A673 (cell line): ENCODE results near the gene THAP12. TPM values are rescaled to one million over a fixed set of nuclear protein-coding genes. Genes with fewer than 3 reads are reported as not detected.

Experiments used
- BruUV-seq: library from RNA; stranded (reverse); fragments of 400-500 nt; replicated peaks from 2 replicates; lab custom pipeline; 2021; lab: Mats Ljungman, UMichigan
- CTCF ChIA-PET: fragments of 300-600 bp; sonication (Branson Sonifier 250); formaldehyde crosslinking; loops from one replicate; lab custom pipeline; 2022; ENCODE audit warnings: antibody characterized with exemption; lab: Charles Lee
- POLR2A ChIA-PET: fragments of 300-600 bp; sonication (Branson Sonifier 250); formaldehyde crosslinking; loops from one replicate; lab custom pipeline; 2022; ENCODE audit warnings: antibody characterized with exemption; ENCODE audit not compliant: low non-redundant PET; lab: Charles Lee
- DNase-seq: peaks from one replicate; pipeline ENCODE4 v3.0.0-alpha.2; 2015; ENCODE audit warnings: low spot score
- H3K27ac ChIP-seq: fragments of 200-600 bp; sonication (generic); 2 replicates; pipeline ENCODE4 v1.5.1; 2016; ENCODE audit warnings: mixed run types, low read depth, mild to moderate bottlenecking, mixed read lengths, antibody characterized with exemption, low read length; ENCODE audit not compliant: poor library complexity, severe bottlenecking
- H3K27me3 ChIP-seq: fragments of 200-600 bp; sonication (generic); replicated peaks from 2 replicates; pipeline ENCODE4 v1.6.1; 2017; ENCODE audit warnings: mixed run types, low read depth, mild to moderate bottlenecking, mixed read lengths, antibody characterized with exemption, low read length; ENCODE audit not compliant: insufficient read depth, poor library complexity
- H3K36me3 ChIP-seq: fragments of 200-600 bp; sonication (generic); 2 replicates; pipeline ENCODE4 v1.6.1; 2016; ENCODE audit warnings: mixed run types, mild to moderate bottlenecking, mixed read lengths, antibody characterized with exemption, low read length; ENCODE audit not compliant: insufficient read depth, poor library complexity, severe bottlenecking
- H3K4me1 ChIP-seq: fragments of 200-600 bp; sonication (generic); 2 replicates; pipeline ENCODE4 v1.6.1; 2017; ENCODE audit warnings: mixed run types, mild to moderate bottlenecking, mixed read lengths, antibody characterized with exemption, low read length; ENCODE audit not compliant: insufficient read depth, poor library complexity, severe bottlenecking
- H3K4me3 ChIP-seq: fragments of 200-600 bp; sonication (generic); 2 replicates; pipeline ENCODE4 v1.5.1; 2016; ENCODE audit warnings: low read depth, mixed run types, mild to moderate bottlenecking, mixed read lengths, low read length; ENCODE audit not compliant: poor library complexity, severe bottlenecking
- H3K9me3 ChIP-seq: fragments of 200-600 bp; sonication (generic); 2 replicates; pipeline ENCODE4 v1.6.1; 2016; ENCODE audit warnings: mixed run types, low read depth, mild to moderate bottlenecking, mixed read lengths, antibody characterized with exemption, low read length; ENCODE audit not compliant: poor library complexity, severe bottlenecking
- EZH2 ChIP-seq: fragments of 200-600 bp; sonication (generic); IDR thresholded peaks from 2 replicates; pipeline ENCODE4 v1.6.1; 2017; ENCODE audit warnings: borderline replicate concordance, low read depth, mild to moderate bottlenecking, mixed read lengths, antibody characterized with exemption, low read length; ENCODE audit not compliant: poor library complexity, severe bottlenecking
- intact Hi-C: fragments of 100-400 bp; cut with micrococcal nuclease; formaldehyde crosslinking; loops from one replicate; pipeline ENCODE4 v1.10.0; 2022; ENCODE audit not compliant: unreplicated experiment
- total RNA-seq: library from RNA; stranded (reverse); gene quantifications from 2 replicates; pipeline ENCODE4 v1.2.3, GENCODE V29; 2021
- TF ChIP-seq, protein P1 (sequence below): fragments of 300-800, 200-600 bp; sonication (generic); conservative IDR thresholded peaks from 2 replicates; pipeline ENCODE4 v1.5.1; 2017; ENCODE audit warnings: low read depth, mild to moderate bottlenecking, antibody characterized with exemption, low read length, moderate library complexity, mixed read lengths

THAP12 gene
- total RNA-seq, 1 experiment from 2014 or later: 53.1 TPM

DNA sequence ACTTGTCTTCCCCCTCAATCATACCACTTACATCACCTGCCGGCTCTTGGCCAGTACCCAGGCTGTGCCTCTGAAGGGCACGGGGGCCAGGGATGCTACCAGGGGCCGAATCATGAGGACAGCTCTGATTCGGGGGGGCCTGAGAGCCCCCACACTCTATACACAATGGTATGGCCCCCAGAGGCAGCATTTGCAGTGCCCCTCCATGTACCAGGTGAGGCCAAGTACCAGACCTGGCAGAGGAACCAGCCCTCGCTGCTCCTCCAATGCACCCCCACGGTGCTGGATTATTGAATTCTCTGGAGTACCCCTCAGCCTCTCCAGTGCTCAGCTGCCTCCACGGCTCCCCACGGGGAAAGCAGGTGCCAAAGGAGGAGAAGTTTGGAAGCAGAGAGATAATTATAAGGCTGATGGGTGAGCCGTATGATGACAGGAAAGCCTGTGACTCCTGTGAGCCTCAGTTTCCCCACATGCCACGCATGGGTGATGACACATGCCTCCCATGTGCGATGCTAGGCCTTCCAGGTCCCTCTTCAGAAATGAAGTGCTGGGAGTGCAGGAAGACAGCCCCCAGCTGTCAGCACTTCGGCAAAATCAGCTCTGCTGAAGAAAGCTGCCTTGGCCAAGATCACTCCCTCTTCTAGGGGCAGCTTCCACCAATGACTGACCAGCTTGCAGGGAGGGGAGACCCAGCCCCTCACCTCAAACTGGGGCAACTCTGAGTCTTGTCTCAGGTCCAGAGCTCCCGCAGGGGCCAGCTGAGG lies 69.9 kb downstream of the THAP12 start:
- POLR2A ChIA-PET: no interaction called here
- CTCF ChIA-PET: no interaction called here
- no peaks in the 10 kb centered on the region for H3K36me3 ChIP-seq
- no peaks in the 10 kb centered on the region for H3K9me3 ChIP-seq
- H3K4me3 ChIP-seq: no peak overlapping the region
- H3K27ac ChIP-seq: no peak overlapping the region
- no peak for DNase-seq
- no TSS peak for BruUV-seq
- TF ChIP-seq EZH2: no peak
- TF ChIP-seq, protein P1, sequence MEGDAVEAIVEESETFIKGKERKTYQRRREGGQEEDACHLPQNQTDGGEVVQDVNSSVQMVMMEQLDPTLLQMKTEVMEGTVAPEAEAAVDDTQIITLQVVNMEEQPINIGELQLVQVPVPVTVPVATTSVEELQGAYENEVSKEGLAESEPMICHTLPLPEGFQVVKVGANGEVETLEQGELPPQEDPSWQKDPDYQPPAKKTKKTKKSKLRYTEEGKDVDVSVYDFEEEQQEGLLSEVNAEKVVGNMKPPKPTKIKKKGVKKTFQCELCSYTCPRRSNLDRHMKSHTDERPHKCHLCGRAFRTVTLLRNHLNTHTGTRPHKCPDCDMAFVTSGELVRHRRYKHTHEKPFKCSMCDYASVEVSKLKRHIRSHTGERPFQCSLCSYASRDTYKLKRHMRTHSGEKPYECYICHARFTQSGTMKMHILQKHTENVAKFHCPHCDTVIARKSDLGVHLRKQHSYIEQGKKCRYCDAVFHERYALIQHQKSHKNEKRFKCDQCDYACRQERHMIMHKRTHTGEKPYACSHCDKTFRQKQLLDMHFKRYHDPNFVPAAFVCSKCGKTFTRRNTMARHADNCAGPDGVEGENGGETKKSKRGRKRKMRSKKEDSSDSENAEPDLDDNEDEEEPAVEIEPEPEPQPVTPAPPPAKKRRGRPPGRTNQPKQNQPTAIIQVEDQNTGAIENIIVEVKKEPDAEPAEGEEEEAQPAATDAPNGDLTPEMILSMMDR: no peak
- intact Hi-C loops: no loop called here
- H3K4me1 ChIP-seq: no peaks in the 10 kb centered on the region
- no peaks in the 10 kb centered on the region for H3K27me3 ChIP-seq

DNA sequence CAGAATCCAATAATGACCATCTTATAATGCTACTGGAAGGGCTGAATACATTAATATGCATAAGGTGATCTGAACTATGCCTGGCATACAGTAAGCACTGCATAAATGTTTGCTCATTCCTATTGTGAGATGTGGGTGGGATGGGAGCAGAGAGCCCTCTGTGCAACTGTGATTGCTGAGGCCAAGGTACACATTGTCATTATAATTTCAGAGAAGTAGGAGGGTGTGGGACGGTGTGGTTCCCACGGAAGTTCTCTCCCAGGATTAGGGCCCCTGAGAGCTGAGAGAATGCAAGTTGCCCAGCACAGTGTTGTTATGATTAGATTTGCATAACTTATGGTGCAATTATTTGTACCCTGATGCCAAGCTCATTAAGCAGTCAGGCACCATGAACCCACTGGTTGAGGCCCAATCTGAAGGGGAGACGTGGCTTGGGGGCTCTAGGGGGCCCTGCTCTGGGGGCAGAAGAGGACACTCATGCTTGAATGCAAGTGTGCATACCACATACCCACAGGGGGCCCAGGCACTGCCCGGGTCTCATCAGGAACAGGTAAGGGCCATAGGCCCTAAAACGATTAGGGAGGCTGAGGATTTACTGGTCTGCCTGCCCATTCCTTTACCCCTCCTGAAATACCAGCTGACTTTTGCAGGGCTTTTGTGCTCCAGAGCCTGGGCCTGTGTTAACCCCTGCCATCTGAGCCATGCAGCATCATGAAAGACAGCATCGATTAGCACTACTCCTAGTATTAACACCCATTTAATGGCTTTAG lies 72.8 kb downstream of the THAP12 start:
- Histone ChIP-seq H3K4me3 (no peak overlapping the region), H3K27ac (no peak overlapping the region), H3K36me3 (no peaks in the 10 kb centered on the region), H3K4me1 (no peaks in the 10 kb centered on the region), H3K9me3 (no peaks in the 10 kb centered on the region), H3K27me3 (no peaks in the 10 kb centered on the region)
- TF ChIP-seq EZH2: no peak
- TF ChIP-seq, protein P1: no peak
- no peak for DNase-seq
- CTCF ChIA-PET: interaction anchor here (0.5 kb wide), 1 partner anchor 1237 kb away, joined by 3 read pairs; no protein-coding TSS in a partner anchor
- POLR2A ChIA-PET: no interaction called here
- no TSS peak for BruUV-seq
- intact Hi-C loops: no loop called here

DNA sequence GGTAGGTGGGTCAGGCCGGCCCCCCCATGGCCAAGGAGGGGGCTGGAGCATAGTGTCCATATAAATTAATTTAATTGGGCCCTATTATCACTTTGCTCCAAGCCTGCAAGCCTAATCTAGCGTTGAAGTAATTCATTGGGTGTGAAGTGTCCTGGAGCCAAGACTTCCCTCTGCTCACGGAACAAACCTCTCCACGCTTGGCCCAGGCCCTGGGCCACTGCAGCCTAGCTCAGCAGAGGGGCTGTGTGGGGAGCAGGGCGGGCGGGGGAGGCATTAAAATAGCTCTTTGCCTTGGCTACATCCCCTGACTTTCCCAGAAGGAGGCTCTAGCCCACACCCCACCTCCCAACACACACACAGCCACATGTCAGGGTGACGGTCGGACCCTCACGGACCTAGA lies 73.5 kb downstream of the THAP12 start:
- BruUV-seq: no TSS peak
- no peaks in the 10 kb centered on the region for H3K36me3 ChIP-seq
- CTCF ChIA-PET: no interaction called here
- H3K4me1 ChIP-seq: no peaks in the 10 kb centered on the region
- no peak overlapping the region for H3K4me3 ChIP-seq
- no peaks in the 10 kb centered on the region for H3K9me3 ChIP-seq
- no peak overlapping the region for H3K27ac ChIP-seq
- intact Hi-C loops: no loop called here
- POLR2A ChIA-PET: no interaction called here
- TF ChIP-seq EZH2: no peak
- no peak for DNase-seq
- H3K27me3 ChIP-seq: no peaks in the 10 kb centered on the region
